AG09319 (cell line): ENCODE measurements around the gene HBA2.

Experiments
- DNase-seq: peaks from one replicate; pipeline ENCODE4 v3.0.0-alpha.2; 2010; ENCODE audit warnings: low read depth; ENCODE audit errors: extremely low read depth
- TF ChIP-seq, protein P1 (sequence below): IDR thresholded peaks from 2 replicates; pipeline ENCODE4 v1.5.1; 2011; ENCODE audit warnings: low read depth, mild to moderate bottlenecking, inconsistent platforms, low read length, moderate library complexity

Gene HBA2

GRCh38 chr16:177394-177822 lies 4.7 kb downstream of the HBA2 start:
- DNase-seq = no peak
- TF ChIP-seq, protein P1, sequence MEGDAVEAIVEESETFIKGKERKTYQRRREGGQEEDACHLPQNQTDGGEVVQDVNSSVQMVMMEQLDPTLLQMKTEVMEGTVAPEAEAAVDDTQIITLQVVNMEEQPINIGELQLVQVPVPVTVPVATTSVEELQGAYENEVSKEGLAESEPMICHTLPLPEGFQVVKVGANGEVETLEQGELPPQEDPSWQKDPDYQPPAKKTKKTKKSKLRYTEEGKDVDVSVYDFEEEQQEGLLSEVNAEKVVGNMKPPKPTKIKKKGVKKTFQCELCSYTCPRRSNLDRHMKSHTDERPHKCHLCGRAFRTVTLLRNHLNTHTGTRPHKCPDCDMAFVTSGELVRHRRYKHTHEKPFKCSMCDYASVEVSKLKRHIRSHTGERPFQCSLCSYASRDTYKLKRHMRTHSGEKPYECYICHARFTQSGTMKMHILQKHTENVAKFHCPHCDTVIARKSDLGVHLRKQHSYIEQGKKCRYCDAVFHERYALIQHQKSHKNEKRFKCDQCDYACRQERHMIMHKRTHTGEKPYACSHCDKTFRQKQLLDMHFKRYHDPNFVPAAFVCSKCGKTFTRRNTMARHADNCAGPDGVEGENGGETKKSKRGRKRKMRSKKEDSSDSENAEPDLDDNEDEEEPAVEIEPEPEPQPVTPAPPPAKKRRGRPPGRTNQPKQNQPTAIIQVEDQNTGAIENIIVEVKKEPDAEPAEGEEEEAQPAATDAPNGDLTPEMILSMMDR = no peak

DNA sequence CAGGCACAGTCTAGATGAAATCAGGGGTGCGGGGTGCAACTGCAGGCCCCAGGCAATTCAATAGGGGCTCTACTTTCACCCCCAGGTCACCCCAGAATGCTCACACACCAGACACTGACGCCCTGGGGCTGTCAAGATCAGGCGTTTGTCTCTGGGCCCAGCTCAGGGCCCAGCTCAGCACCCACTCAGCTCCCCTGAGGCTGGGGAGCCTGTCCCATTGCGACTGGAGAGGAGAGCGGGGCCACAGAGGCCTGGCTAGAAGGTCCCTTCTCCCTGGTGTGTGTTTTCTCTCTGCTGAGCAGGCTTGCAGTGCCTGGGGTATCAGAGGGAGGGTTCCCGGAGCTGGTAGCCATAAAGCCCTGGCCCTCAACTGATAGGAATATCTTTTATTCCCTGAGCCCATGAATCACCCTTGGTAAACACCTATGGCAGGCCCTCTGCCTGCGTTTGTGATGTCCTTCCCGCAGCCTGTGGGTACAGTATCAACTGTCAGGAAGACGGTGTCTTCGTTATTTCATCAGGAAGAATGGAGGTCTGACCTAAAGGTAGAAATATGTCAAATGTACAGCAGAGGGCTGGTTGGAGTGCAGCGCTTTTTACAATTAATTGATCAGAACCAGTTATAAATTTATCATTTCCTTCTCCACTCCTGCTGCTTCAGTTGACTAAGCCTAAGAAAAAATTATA lies 5.4 kb downstream of the HBA2 start:
- TF ChIP-seq, protein P1 = no peak
- DNase-seq = no peak

DNA sequence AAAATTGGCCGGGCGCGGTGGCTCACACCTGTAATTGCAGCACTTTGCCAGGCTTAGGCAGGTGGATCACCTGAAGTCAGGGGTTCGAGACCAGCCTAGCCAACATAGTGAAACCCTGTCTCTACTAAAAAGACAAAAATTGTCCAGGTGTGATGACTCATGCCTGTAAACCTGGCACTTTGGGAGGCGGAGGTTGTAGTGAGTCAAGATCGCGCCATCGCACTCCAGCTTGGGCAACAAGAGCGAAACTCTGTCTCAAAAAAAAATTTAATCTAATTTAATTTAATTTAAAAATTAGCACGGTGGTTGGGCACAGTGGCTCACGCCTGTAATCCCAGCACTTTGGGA lies 6.0 kb downstream of the HBA2 start:
- no peak for DNase-seq
- TF ChIP-seq, protein P1 = no peak

- no peak for DNase-seq
- TF ChIP-seq, protein P1 = no peak
Measured at GRCh38 chr16:179211-180092, 6.8 kb downstream of the HBA2 start.

GRCh38 chr16:180101-180675 lies 7.5 kb downstream of the HBA2 start, which contains the start of gene HBQ1:
TSS of gene HBQ1 (plus strand) at chr16:180459. CDS start at chr16:180487, 28 bp downstream.
- DNase-seq = no peak
- TF ChIP-seq, protein P1 = no peak; the same call in 1 of the 2 replicates

- no peak for DNase-seq
- TF ChIP-seq, protein P1 = no peak
Measured at GRCh38 chr16:180681-181564, 8.2 kb downstream of the HBA2 start.
